ENCODE measurements around the gene SLC8A2. TPM values are rescaled to one million over a fixed set of nuclear protein-coding genes. Genes with fewer than 3 reads are reported as not detected.

The SLC8A2 gene
- polyA plus RNA-seq, 1 donor from 2014 or later: 14.1 TPM

DNA sequence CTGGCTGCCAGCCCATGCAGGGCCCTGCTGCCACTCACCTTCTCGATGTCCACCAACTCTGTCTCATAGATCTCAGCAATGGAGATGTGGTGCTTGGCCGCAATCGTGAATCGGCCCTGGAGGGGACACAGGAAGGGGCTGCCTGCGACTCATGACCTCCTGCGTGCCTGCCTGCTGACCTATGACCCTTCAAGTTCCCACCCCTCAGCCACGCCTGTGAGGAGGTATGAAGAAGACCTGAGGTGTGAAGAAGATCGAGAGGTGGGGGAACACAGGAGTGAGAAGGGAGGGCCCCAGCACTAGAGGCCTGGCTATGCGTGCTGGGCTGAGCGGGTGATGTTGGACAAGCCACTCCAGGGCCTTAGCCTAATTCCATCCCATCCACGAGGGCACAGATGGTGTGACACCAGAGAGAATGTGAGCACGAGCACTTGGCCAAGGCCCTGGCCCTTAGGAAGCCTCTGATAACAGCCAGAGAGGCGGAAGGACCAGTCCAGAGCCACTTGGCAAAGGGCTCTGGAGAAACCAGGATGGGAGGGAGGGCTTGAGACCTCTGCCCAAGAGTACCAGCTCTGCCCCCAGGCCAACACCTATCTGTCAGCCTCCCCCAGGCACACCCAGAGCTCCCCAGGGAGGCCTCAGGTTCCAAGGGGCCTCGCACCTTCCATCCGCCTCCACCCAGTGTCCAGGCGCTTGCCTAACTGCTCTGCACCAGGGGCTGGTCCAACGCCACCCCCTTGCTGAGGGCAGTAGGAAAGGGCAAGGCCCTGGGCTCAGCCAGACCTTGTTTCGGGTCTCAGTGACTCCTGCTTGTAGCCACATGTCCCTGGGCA, 21.9 kb upstream of the SLC8A2 start:
- Histone ChIP-seq H2AFZ (ENCODE audit: low read depth, low read length) (no peak overlapping the region), H3K9me2 (ENCODE audit: insufficient read depth, low read length) (no peaks in the 10 kb centered on the region), H3K27me3 (ENCODE audit: insufficient read depth, low read depth, low read length) (no peaks in the 10 kb centered on the region), H3K36me3 (ENCODE audit: insufficient read depth, low read length) (no peaks in the 10 kb centered on the region), H3F3A (ENCODE audit: insufficient read depth, low read length, poor library complexity, severe bottlenecking) (no peaks in the 10 kb centered on the region), H3K4me3 (ENCODE audit: low read length) (no peak overlapping the region), H3K4me2 (ENCODE audit: low read length) (no peak overlapping the region), H3K9me3 (ENCODE audit: low read length) (no peaks in the 10 kb centered on the region), H4K20me1 (ENCODE audit: insufficient read depth) (no peaks in the 10 kb centered on the region), H3K79me2 (replicated peaks; ENCODE audit: insufficient read depth, low read length) (no peaks in the 10 kb centered on the region), H3K27ac (ENCODE audit: low read length) (no peak overlapping the region), H3K9ac (ENCODE audit: low read length) (no peak overlapping the region)
- TF ChIP-seq MXI1 (conservative IDR thresholded peaks at IDR 0.05; ENCODE audit: poor library complexity, severe bottlenecking) (no peak), EP300 (conservative IDR thresholded peaks at IDR 0.05; ENCODE audit: poor library complexity, severe bottlenecking) (no peak), POLR2AphosphoS5 (IDR thresholded peaks at IDR 0.05) (no peak), TAF1 (IDR thresholded peaks at IDR 0.05; ENCODE audit: low read depth) (no peak)

DNA sequence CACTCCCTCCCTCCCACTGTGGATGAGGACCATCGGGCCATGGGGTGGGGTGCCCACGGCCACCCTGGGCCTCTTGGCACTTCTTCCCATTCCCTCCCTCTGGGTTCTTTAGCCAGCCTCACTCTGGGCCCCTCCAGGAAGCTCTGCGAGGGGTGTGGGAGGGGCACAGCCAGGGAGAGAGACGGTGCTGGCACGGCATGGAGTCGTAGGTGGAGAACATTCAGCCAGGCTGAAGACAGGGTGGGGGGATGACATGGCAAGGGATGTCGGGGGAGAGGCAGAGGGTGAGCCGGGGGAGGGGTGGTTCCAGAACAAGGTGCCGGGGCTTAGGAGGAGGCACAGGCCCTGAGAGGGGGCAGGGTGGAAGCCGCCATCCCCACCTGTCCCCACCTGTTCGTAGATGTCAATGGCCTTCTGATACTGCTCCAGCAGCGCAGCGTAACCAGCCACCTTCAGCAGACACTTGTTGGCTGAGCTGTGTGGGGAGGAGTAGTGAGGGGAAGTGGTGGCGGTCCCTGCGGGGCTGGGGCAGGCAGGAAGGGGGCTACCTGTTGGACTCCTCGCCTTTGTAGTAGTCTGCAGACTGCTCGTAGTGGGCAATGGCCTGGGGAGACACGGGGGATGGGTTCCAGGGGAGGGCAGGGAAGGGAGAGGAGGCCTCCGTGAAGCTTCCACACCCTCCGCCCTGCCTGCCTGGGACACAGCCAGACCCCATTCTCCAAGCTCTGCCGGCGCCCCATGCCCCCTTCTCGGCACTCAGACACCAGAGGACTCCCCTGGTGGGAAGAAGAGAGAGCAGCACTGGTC, 21.1 kb upstream of the SLC8A2 start:
- Histone ChIP-seq H3K9ac (ENCODE audit: low read length) (no peak overlapping the region), H3K4me3 (ENCODE audit: low read length) (no peak overlapping the region), H3K27ac (ENCODE audit: low read length) (no peak overlapping the region), H3K9me3 (ENCODE audit: low read length) (no peaks in the 10 kb centered on the region), H3K4me2 (ENCODE audit: low read length) (no peak overlapping the region), H3K79me2 (replicated peaks; ENCODE audit: insufficient read depth, low read length) (no peaks in the 10 kb centered on the region), H3K27me3 (ENCODE audit: insufficient read depth, low read depth, low read length) (no peaks in the 10 kb centered on the region), H2AFZ (ENCODE audit: low read depth, low read length) (no peak overlapping the region), H3K36me3 (ENCODE audit: insufficient read depth, low read length) (no peaks in the 10 kb centered on the region), H4K20me1 (ENCODE audit: insufficient read depth) (no peaks in the 10 kb centered on the region), H3K9me2 (ENCODE audit: insufficient read depth, low read length) (no peaks in the 10 kb centered on the region), H3F3A (ENCODE audit: insufficient read depth, low read length, poor library complexity, severe bottlenecking) (no peaks in the 10 kb centered on the region)
- TF ChIP-seq TAF1 (IDR thresholded peaks at IDR 0.05; ENCODE audit: low read depth) (no peak), EP300 (conservative IDR thresholded peaks at IDR 0.05; ENCODE audit: poor library complexity, severe bottlenecking) (no peak), EZH2 (IDR thresholded peaks at IDR 0.05; ENCODE audit: borderline replicate concordance, insufficient read depth, low read length, poor library complexity, severe bottlenecking) (no peak), RAD21 (conservative IDR thresholded peaks at IDR 0.05) (no peak), SMC3 (conservative IDR thresholded peaks at IDR 0.05; ENCODE audit: poor library complexity) (no peak), POLR2AphosphoS5 (IDR thresholded peaks at IDR 0.05) (no peak), MXI1 (conservative IDR thresholded peaks at IDR 0.05; ENCODE audit: poor library complexity, severe bottlenecking) (no peak)
- TF ChIP-seq, protein P1, sequence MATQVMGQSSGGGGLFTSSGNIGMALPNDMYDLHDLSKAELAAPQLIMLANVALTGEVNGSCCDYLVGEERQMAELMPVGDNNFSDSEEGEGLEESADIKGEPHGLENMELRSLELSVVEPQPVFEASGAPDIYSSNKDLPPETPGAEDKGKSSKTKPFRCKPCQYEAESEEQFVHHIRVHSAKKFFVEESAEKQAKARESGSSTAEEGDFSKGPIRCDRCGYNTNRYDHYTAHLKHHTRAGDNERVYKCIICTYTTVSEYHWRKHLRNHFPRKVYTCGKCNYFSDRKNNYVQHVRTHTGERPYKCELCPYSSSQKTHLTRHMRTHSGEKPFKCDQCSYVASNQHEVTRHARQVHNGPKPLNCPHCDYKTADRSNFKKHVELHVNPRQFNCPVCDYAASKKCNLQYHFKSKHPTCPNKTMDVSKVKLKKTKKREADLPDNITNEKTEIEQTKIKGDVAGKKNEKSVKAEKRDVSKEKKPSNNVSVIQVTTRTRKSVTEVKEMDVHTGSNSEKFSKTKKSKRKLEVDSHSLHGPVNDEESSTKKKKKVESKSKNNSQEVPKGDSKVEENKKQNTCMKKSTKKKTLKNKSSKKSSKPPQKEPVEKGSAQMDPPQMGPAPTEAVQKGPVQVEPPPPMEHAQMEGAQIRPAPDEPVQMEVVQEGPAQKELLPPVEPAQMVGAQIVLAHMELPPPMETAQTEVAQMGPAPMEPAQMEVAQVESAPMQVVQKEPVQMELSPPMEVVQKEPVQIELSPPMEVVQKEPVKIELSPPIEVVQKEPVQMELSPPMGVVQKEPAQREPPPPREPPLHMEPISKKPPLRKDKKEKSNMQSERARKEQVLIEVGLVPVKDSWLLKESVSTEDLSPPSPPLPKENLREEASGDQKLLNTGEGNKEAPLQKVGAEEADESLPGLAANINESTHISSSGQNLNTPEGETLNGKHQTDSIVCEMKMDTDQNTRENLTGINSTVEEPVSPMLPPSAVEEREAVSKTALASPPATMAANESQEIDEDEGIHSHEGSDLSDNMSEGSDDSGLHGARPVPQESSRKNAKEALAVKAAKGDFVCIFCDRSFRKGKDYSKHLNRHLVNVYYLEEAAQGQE (IDR thresholded peaks at IDR 0.05; ENCODE audit: borderline replicate concordance): no peak
- TF ChIP-seq, protein P2, sequence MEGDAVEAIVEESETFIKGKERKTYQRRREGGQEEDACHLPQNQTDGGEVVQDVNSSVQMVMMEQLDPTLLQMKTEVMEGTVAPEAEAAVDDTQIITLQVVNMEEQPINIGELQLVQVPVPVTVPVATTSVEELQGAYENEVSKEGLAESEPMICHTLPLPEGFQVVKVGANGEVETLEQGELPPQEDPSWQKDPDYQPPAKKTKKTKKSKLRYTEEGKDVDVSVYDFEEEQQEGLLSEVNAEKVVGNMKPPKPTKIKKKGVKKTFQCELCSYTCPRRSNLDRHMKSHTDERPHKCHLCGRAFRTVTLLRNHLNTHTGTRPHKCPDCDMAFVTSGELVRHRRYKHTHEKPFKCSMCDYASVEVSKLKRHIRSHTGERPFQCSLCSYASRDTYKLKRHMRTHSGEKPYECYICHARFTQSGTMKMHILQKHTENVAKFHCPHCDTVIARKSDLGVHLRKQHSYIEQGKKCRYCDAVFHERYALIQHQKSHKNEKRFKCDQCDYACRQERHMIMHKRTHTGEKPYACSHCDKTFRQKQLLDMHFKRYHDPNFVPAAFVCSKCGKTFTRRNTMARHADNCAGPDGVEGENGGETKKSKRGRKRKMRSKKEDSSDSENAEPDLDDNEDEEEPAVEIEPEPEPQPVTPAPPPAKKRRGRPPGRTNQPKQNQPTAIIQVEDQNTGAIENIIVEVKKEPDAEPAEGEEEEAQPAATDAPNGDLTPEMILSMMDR (IDR thresholded peaks at IDR 0.05; ENCODE audit: poor library complexity, severe bottlenecking): no peak
